ENCODE results near the gene TRPM3.
"Not testable (repeated sequence)": the region's sequence is repeated elsewhere in the genome, so short reads cannot be mapped to it uniquely, and the experiment has no call there.

The TRPM3 gene

GRCh38 chr9:70706797-70707196 lies 414.6 kb downstream of the TRPM3 start:
- not testable (repeated sequence) for DNase-seq

- no peak for DNase-seq
Measured at GRCh38 chr9:70701163-70701562, 420.3 kb downstream of the TRPM3 start.

- no peak for DNase-seq
Measured at GRCh38 chr9:70696694-70697335, 424.6 kb downstream of the TRPM3 start.

- no peak for DNase-seq
Measured at GRCh38 chr9:70694758-70695157, 426.7 kb downstream of the TRPM3 start.

GRCh38 chr9:70693186-70693585 lies 428.2 kb downstream of the TRPM3 start:
- no peak for DNase-seq

- DNase-seq = no peak
Measured at GRCh38 chr9:70692431-70692830, 429.0 kb downstream of the TRPM3 start.

GRCh38 chr9:70688704-70689103 lies 432.7 kb downstream of the TRPM3 start:
- DNase-seq = no peak

GRCh38 chr9:70683841-70684240 lies 437.6 kb downstream of the TRPM3 start:
- DNase-seq = no peak

- DNase-seq = no peak
Measured at GRCh38 chr9:70682298-70682697, 439.1 kb downstream of the TRPM3 start.

GRCh38 chr9:70679845-70680244 lies 441.6 kb downstream of the TRPM3 start:
- no peak for DNase-seq

GRCh38 chr9:70678153-70678552 lies 443.3 kb downstream of the TRPM3 start:
- DNase-seq = no peak

- DNase-seq = no peak
Measured at GRCh38 chr9:70677055-70677735, 444.2 kb downstream of the TRPM3 start.

- no peak for DNase-seq
Measured at GRCh38 chr9:70675868-70676370, 445.5 kb downstream of the TRPM3 start.

- DNase-seq = no peak
Measured at GRCh38 chr9:70673844-70674243, 447.6 kb downstream of the TRPM3 start.

GRCh38 chr9:70672161-70672649 lies 449.2 kb downstream of the TRPM3 start:
- DNase-seq = no peak

- no peak for DNase-seq
Measured at GRCh38 chr9:70668751-70669150, 452.7 kb downstream of the TRPM3 start.

- no peak for DNase-seq
Measured at GRCh38 chr9:70658765-70659164, 462.7 kb downstream of the TRPM3 start.

GRCh38 chr9:70656281-70656680 lies 465.1 kb downstream of the TRPM3 start:
- DNase-seq = no peak

GRCh38 chr9:70654144-70654543 lies 467.3 kb downstream of the TRPM3 start:
- no peak for DNase-seq

GRCh38 chr9:70644627-70645026 lies 476.8 kb downstream of the TRPM3 start:
- not testable (repeated sequence) for DNase-seq

GRCh38 chr9:70642341-70642740 lies 479.1 kb downstream of the TRPM3 start:
- DNase-seq = no peak

- no peak for DNase-seq
Measured at GRCh38 chr9:70641631-70642030, 479.8 kb downstream of the TRPM3 start.

- DNase-seq = no peak
Measured at GRCh38 chr9:70641031-70641430, 480.4 kb downstream of the TRPM3 start.

All from stimulated activated CD4-positive, alpha-beta T cell treated with anti-CD3 and anti-CD28 coated beads, Interleukin-1b, Interleukin-23, amount 100 ng/mL, for 48 hours (primary cell).